SH-SY5Y (cell line): ENCODE results near the gene PLCB4.

ENCODE experiments used
- GATA2 ChIP-seq: IDR thresholded peaks from 2 replicates; pipeline ENCODE4 v1.6.1; 2011; ENCODE audit warnings: mild to moderate bottlenecking, low read depth, low read length
- GATA3 ChIP-seq: IDR thresholded peaks from 2 replicates; pipeline ENCODE4 v1.6.1; 2011; ENCODE audit warnings: low read depth, mild to moderate bottlenecking, low read length, moderate library complexity

Gene PLCB4

GRCh38 chr20:9458138-9458796 is 389.4 kb downstream of the PLCB4 start:
- TF ChIP-seq GATA3 = no peak
- TF ChIP-seq GATA2 = no peak

GRCh38 chr20:9460518-9460917 is 391.6 kb downstream of the PLCB4 start:
- TF ChIP-seq GATA3 (no peak), GATA2 (no peak)

- no peak for TF ChIP-seq GATA3
- TF ChIP-seq GATA2 = no peak
Measured at GRCh38 chr20:9467995-9468394, 399.1 kb downstream of the PLCB4 start.

- TF ChIP-seq GATA2 = no peak
- TF ChIP-seq GATA3 = no peak
Measured at GRCh38 chr20:9474835-9475415, 406.0 kb downstream of the PLCB4 start.

GRCh38 chr20:9475456-9475855 is 406.6 kb downstream of the PLCB4 start:
- TF ChIP-seq GATA3 (no peak), GATA2 (no peak)

- TF ChIP-seq GATA3 (no peak), GATA2 (no peak)
Measured at GRCh38 chr20:9476174-9476573, 407.3 kb downstream of the PLCB4 start.

GRCh38 chr20:9476637-9477036 is 407.8 kb downstream of the PLCB4 start:
- TF ChIP-seq GATA3 (no peak), GATA2 (no peak)

GRCh38 chr20:9478771-9479170 is 409.9 kb downstream of the PLCB4 start:
- no peak for TF ChIP-seq GATA3
- TF ChIP-seq GATA2 = no peak

- TF ChIP-seq GATA3 (no peak), GATA2 (no peak)
Measured at GRCh38 chr20:9480066-9480465, 411.2 kb downstream of the PLCB4 start.

- TF ChIP-seq GATA3 (no peak), GATA2 (no peak)
Measured at GRCh38 chr20:9482180-9482579, 413.3 kb downstream of the PLCB4 start.

GRCh38 chr20:9483131-9483530 is 414.2 kb downstream of the PLCB4 start:
- no peak for TF ChIP-seq GATA3
- TF ChIP-seq GATA2 = no peak

GRCh38 chr20:9485614-9486340 is 416.9 kb downstream of the PLCB4 start:
- TF ChIP-seq GATA3 (no peak), GATA2 (no peak)

GRCh38 chr20:9487231-9487630 is 418.3 kb downstream of the PLCB4 start:
- no peak for TF ChIP-seq GATA2
- no peak for TF ChIP-seq GATA3

GRCh38 chr20:9488063-9488462 is 419.2 kb downstream of the PLCB4 start:
- TF ChIP-seq GATA2 = no peak

GRCh38 chr20:9490161-9490560 is 421.3 kb downstream of the PLCB4 start:
- TF ChIP-seq GATA3 (no peak), GATA2 (no peak)

- TF ChIP-seq GATA3 = no peak
- TF ChIP-seq GATA2 = no peak
Measured at GRCh38 chr20:9490631-9491030, 421.7 kb downstream of the PLCB4 start.
